B cell (primary cell): ENCODE measurements around the gene UBR2. TPM values are rescaled to one million over a fixed set of nuclear protein-coding genes. Genes with fewer than 3 reads are reported as not detected.

Source experiments
- ATAC-seq: fragments of 200-7000 bp; cut with Tn5 transposase; one replicate; pipeline ENCODE4 v1.10.0; 2021; ENCODE audit warnings: low read depth, mild to moderate bottlenecking, moderate number of reproducible peaks, moderate library complexity
- CTCF ChIA-PET: fragments of 350-600 bp; sonication (Branson Sonifier 250); formaldehyde crosslinking; loops from one replicate; lab custom pipeline; 2021; ENCODE audit warnings: antibody characterized with exemption, inconsistent platforms; lab: Charles Lee
- POLR2A ChIA-PET: fragments of 350-600 bp; sonication (Branson Sonifier 250); formaldehyde crosslinking; loops from one replicate; lab custom pipeline; 2021; ENCODE audit warnings: antibody characterized with exemption; lab: Charles Lee
- DNase-seq: peaks from one replicate; pipeline ENCODE4 v3.0.0; 2013
- H2AFZ ChIP-seq: 2 replicates; pipeline ENCODE4 v1.6.1; 2012; ENCODE audit warnings: mild to moderate bottlenecking, low read depth, low read length; ENCODE audit not compliant: insufficient read depth, poor library complexity, severe bottlenecking
- H3K27ac ChIP-seq, 2 donors: 1 replicate in 1 of 2; 2 replicates in 1 of 2; pipeline ENCODE4 v1.5.1; 2012 to 2013; ENCODE audit warnings: low read length in 2 of 2, mild to moderate bottlenecking in 2 of 2, moderate library complexity in 1 of 2
- H3K27me3 ChIP-seq, 4 experiments: fragments of 200-600 bp in 1 of 4; sonication (generic) in 1 of 4; replicated peaks in 1 of 4; 1 replicate in 2 of 4; 2 replicates in 2 of 4; pipeline versions ENCODE4 v1.6.1 to v1.7.0; 2013 to 2016; ENCODE audit warnings: low read length in 3 of 4, mild to moderate bottlenecking in 2 of 4, mixed read lengths in 1 of 4, moderate library complexity in 1 of 4; ENCODE audit not compliant: insufficient read depth in 4 of 4, control insufficient read depth in 3 of 4; ENCODE audit errors: control extremely low read depth in 1 of 4
- H3K36me3 ChIP-seq, 2 experiments: replicated peaks in 1 of 2; 1 replicate in 1 of 2; 2 replicates in 1 of 2; pipeline versions ENCODE4 v1.6.1 to v1.7.1; 2013; ENCODE audit warnings: low read length in 1 of 2; ENCODE audit not compliant: insufficient read depth in 2 of 2, control insufficient read depth in 1 of 2; ENCODE audit errors: control extremely low read depth in 1 of 2, extremely low read depth in 1 of 2
- H3K4me1 ChIP-seq, 2 donors: fragments of 200-600 bp in 1 of 2; sonication (generic) in 1 of 2; 1 replicate in 1 of 2; 2 replicates in 1 of 2; pipeline versions ENCODE4 v1.5.1 to v1.6.1; 2013 to 2017; ENCODE audit warnings: low read length in 2 of 2; ENCODE audit not compliant: control insufficient read depth in 2 of 2, insufficient read depth in 2 of 2
- H3K4me2 ChIP-seq: replicated peaks from 2 replicates; pipeline ENCODE3; 2012; ENCODE audit warnings: mild to moderate bottlenecking, low read depth, low read length; ENCODE audit not compliant: poor library complexity, severe bottlenecking
- H3K4me3 ChIP-seq, 5 experiments: fragments of 200-600 bp in 1 of 5; sonication (generic) in 1 of 5; 1 replicate in 3 of 5; 2 replicates in 2 of 5; pipeline versions ENCODE4 v1.5.1 to v1.7.0; 2011 to 2016; ENCODE audit warnings: low read length in 4 of 5, mild to moderate bottlenecking in 4 of 5, low read depth in 2 of 5, control low read depth in 1 of 5, moderate library complexity in 1 of 5; ENCODE audit not compliant: insufficient read depth in 1 of 5; ENCODE audit errors: control extremely low read depth in 1 of 5, extremely low read depth in 1 of 5
- H3K79me2 ChIP-seq: fragments of 200-600 bp; sonication (generic); one replicate; pipeline ENCODE4 v1.6.0; 2016; ENCODE audit warnings: low read length; ENCODE audit not compliant: control insufficient read depth, insufficient read depth
- H3K9ac ChIP-seq: fragments of 200-600 bp; sonication (generic); 2 replicates; pipeline ENCODE4 v1.6.1; 2017; ENCODE audit warnings: mild to moderate bottlenecking, low read length, moderate library complexity
- H3K9me3 ChIP-seq, 3 donors: one replicate each; pipeline versions ENCODE4 v1.6.1 to v1.7.1; 2013; ENCODE audit warnings: low read length in 2 of 3; ENCODE audit not compliant: control insufficient read depth in 2 of 3, insufficient read depth in 1 of 3; ENCODE audit errors: control extremely low read depth in 1 of 3
- H4K20me1 ChIP-seq: 2 replicates; pipeline ENCODE4 v1.6.0; 2012; ENCODE audit warnings: mild to moderate bottlenecking, low read length; ENCODE audit not compliant: insufficient read depth, control insufficient read depth, poor library complexity, severe bottlenecking
- H3K27ac Mint-ChIP-seq: one replicate; pipeline ENCODE4 v1.8.0; 2021; ENCODE audit warnings: mixed read lengths
- H3K27me3 Mint-ChIP-seq: one replicate; pipeline ENCODE4 v1.8.0; 2021; ENCODE audit warnings: mixed read lengths
- H3K4me1 Mint-ChIP-seq: one replicate; pipeline ENCODE4 v1.8.0; 2021; ENCODE audit warnings: mixed read lengths
- H3K4me3 Mint-ChIP-seq: one replicate; pipeline ENCODE4 v1.8.0; 2021; ENCODE audit warnings: mixed read lengths
- H3K9me3 Mint-ChIP-seq: one replicate; pipeline ENCODE4 v1.8.0; 2022; ENCODE audit warnings: mixed read lengths; ENCODE audit not compliant: insufficient read depth
- CTCF ChIP-seq: fragments of 200-600 bp; IDR thresholded peaks from one replicate; pipeline ENCODE4 v1.8.0; 2022; ENCODE audit warnings: antibody characterized with exemption, mild to moderate bottlenecking
- EZH2 ChIP-seq: IDR thresholded peaks from 2 replicates; pipeline ENCODE4 v1.6.1; 2012; ENCODE audit warnings: borderline replicate concordance, low read depth, mild to moderate bottlenecking, moderate library complexity, low read length; ENCODE audit not compliant: insufficient read depth, poor library complexity, severe bottlenecking
- WGBS: methylation state at CpG from one replicate; pipeline ENCODE4 v1.1.5; 2013; ENCODE audit warnings: missing lambda C conversion rate; ENCODE audit not compliant: insufficient coverage; 5-methylcytosine and 5-hydroxymethylcytosine counted together
- intact Hi-C: fragments of 100-400 bp; cut with micrococcal nuclease; formaldehyde crosslinking; loops from one replicate; pipeline ENCODE4 v1.10.0; 2022
- polyA plus RNA-seq: library from polyadenylated mRNA; depleted of rRNA; stranded (reverse); fragments of >200 nt; gene quantifications from 2 replicates; pipeline ENCODE4 v1.2.3, GENCODE V29; 2012
- total RNA-seq, 2 donors: library from RNA; stranded (reverse); fragments of 120-200 nt in 1 of 2; gene quantifications; 1 replicate in 1 of 2; 2 replicates in 1 of 2; pipeline versions ENCODE4 v1.2.3 to v1.2.4, GENCODE V29; 2013 to 2022

UBR2 gene
- total and polyA plus RNA-seq, 2 donors (not counting 1 experiment from before 2014, with no cell fraction given) = 9.7 to 56.2 TPM

GRCh38 chr6:42624601-42625000 is 60.8 kb downstream of the UBR2 start:
- Histone ChIP-seq H3K4me2 (no peak overlapping the region), H3K4me1 (no peaks in the 10 kb centered on the region), H4K20me1 (no peaks in the 10 kb centered on the region), H3K27me3 (no peaks in the 10 kb centered on the region), H3K4me3 (no peak overlapping the region), H3K9ac (no peak overlapping the region), H2AFZ (no peak overlapping the region), H3K79me2 (peaks cover 3% of the 10 kb centered on the region), H3K9me3 (no peaks in the 10 kb centered on the region), H3K27ac (no peak overlapping the region), H3K36me3 (peaks cover 11 to 31% of the 10 kb centered on the region in 2 experiments)
- intact Hi-C loops = no loop called here
- ChIA-PET POLR2A (no interaction called here), CTCF (no interaction called here)
- no peak overlapping the region for H3K4me3 Mint-ChIP-seq
- DNase-seq (no peak), ATAC-seq (no peak)
- H3K27ac Mint-ChIP-seq = no peak overlapping the region
- no peaks in the 10 kb centered on the region for H3K27me3 Mint-ChIP-seq
- no peak for TF ChIP-seq EZH2
- TF ChIP-seq CTCF = no peak
- no peaks in the 10 kb centered on the region for H3K4me1 Mint-ChIP-seq
- no peaks in the 10 kb centered on the region for H3K9me3 Mint-ChIP-seq

GRCh38 chr6:42627044-42627443 is 63.2 kb downstream of the UBR2 start:
- peaks cover 3% of the 10 kb centered on the region for H3K79me2 ChIP-seq
- no peaks in the 10 kb centered on the region for H3K4me1 ChIP-seq

More at GRCh38 chr6:42627044-42627443, 63.2 kb downstream of the UBR2 start:
- intact Hi-C loops = no loop called here
- H3K9me3 Mint-ChIP-seq = no peaks in the 10 kb centered on the region
- H2AFZ ChIP-seq = no peak overlapping the region
- ATAC-seq (no peak), DNase-seq (no peak)
- no peaks in the 10 kb centered on the region for H3K27me3 ChIP-seq
- H3K9ac ChIP-seq = no peak overlapping the region
- H4K20me1 ChIP-seq = no peaks in the 10 kb centered on the region
- 100% methylated on average over 1 of the region's 1 CpG for WGBS
- peaks cover 9 to 41% of the 10 kb centered on the region in 2 experiments for H3K36me3 ChIP-seq
- no peak overlapping the region for H3K4me2 ChIP-seq
- H3K27me3 Mint-ChIP-seq = no peaks in the 10 kb centered on the region
- no peak overlapping the region for H3K27ac Mint-ChIP-seq
- no peak overlapping the region for H3K4me3 ChIP-seq
- ChIA-PET POLR2A (no interaction called here), CTCF (interaction anchor here (0.7 kb wide), 1 partner anchor 500 kb away, joined by 3 read pairs; no protein-coding TSS in a partner anchor)
- H3K9me3 ChIP-seq = no peaks in the 10 kb centered on the region
- H3K4me1 Mint-ChIP-seq = peaks cover 2% of the 10 kb centered on the region
- TF ChIP-seq EZH2 = no peak
- TF ChIP-seq CTCF = no peak
- no peak overlapping the region for H3K27ac ChIP-seq
- H3K4me3 Mint-ChIP-seq = no peak overlapping the region
